Measurements from ENCODE around the gene ELF2. TPM values are rescaled to one million over a fixed set of nuclear protein-coding genes. Genes with fewer than 3 reads are reported as not detected.
"Not testable (repeated sequence)": the region's sequence is repeated elsewhere in the genome, so short reads cannot be mapped to it uniquely, and the experiment has no call there.

ELF2 gene
- total and polyA plus RNA-seq, 8 donors, result 9.0 to 31.6 (median 18.7) TPM

- H3K4me3 ChIP-seq, result peak within 1 kb of the TSS; percentile 40 to 79 (median 66)
- peak; percentile 90 to 95 (median 92) for ATAC-seq
- WGBS, 2 donors, result 0 to 1% methylated on average over 53 to 62 of the region's 62 CpGs
- H3K36me3 ChIP-seq, result no peaks in the 10 kb centered on the region
- H3K9me3 ChIP-seq, result no peaks in the 10 kb centered on the region
- peaks cover 19 to 23% (median 22%) of the 10 kb centered on the region in 3 donors for H3K4me1 ChIP-seq
- DNase-seq, result peak; percentile 91 to 97 (median 94)
- intact Hi-C loops (cut with DNase I), result no loop called here
- TF ChIP-seq CTCF (IDR thresholded peaks at IDR 0.05), result no peak
- peak within 1 kb of the TSS; percentile 89 to 95 (median 92) for H3K27ac ChIP-seq
- no peak for FAIRE-seq
- H3K27me3 ChIP-seq, result no peaks in the 10 kb centered on the region
These were observed 161.6 kb downstream of the ELF2 start, which contains the start of gene NOCT for GRCh38 chr4:139015269-139015947. TSS of gene NOCT (plus strand) at chr4:139015781. CDS start at chr4:139015982, 201 bp downstream.

GRCh38 chr4:139014371-139015268 is 162.4 kb downstream of the ELF2 start:
- WGBS, 2 donors, result 41 to 44% methylated on average over 9 of the region's 9 CpGs
- intact Hi-C loops (cut with DNase I), result no loop called here
- FAIRE-seq, result peak; percentile 29

GRCh38 chr4:139011225-139011950 is 165.6 kb downstream of the ELF2 start:
- no peak overlapping the region for H3K27ac ChIP-seq
- no peak for ATAC-seq
- H3K36me3 ChIP-seq, result no peaks in the 10 kb centered on the region
- no peaks in the 10 kb centered on the region for H3K27me3 ChIP-seq
- H3K4me1 ChIP-seq, result peaks cover 6 to 12% (median 11%) of the 10 kb centered on the region in 3 donors
- no peaks in the 10 kb centered on the region for H3K9me3 ChIP-seq
- no peak overlapping the region for H3K4me3 ChIP-seq
- no peak for FAIRE-seq
- WGBS, 2 donors, result 86% methylated on average over 16 of the region's 16 CpGs
- intact Hi-C loops (cut with DNase I), result no loop called here
- DNase-seq, result no peak
- no peak for TF ChIP-seq CTCF (IDR thresholded peaks at IDR 0.05)

More at GRCh38 chr4:139014371-139015268, 162.4 kb downstream of the ELF2 start:
- H3K4me1 ChIP-seq, result peaks cover 15 to 22% (median 20%) of the 10 kb centered on the region in 3 donors
- DNase-seq (peak in 2 of 6 donors; percentile 17 to 25), ATAC-seq (peak; percentile 10 to 69 (median 43))
- H3K27ac ChIP-seq, result peak overlapping the region; percentile 89 to 95 (median 92)
- H3K27me3 ChIP-seq, result no peaks in the 10 kb centered on the region
- no peaks in the 10 kb centered on the region for H3K9me3 ChIP-seq
- no peaks in the 10 kb centered on the region for H3K36me3 ChIP-seq
- no peak for TF ChIP-seq CTCF (IDR thresholded peaks at IDR 0.05)
- H3K4me3 ChIP-seq, result peak overlapping the region in 3 of 4 donors; percentile 40 to 79 (median 74)

- no peak for FAIRE-seq
- no peak overlapping the region for H3K4me3 ChIP-seq
- H3K27ac ChIP-seq, result no peak overlapping the region
- 13 to 26% methylated on average over 1 of the region's 1 CpG for WGBS, 2 donors
- H3K36me3 ChIP-seq, result no peaks in the 10 kb centered on the region
- H3K9me3 ChIP-seq, result no peaks in the 10 kb centered on the region
- intact Hi-C loops (cut with DNase I), result no loop called here
- TF ChIP-seq CTCF (IDR thresholded peaks at IDR 0.05), result no peak
- DNase-seq, result no peak
- no peak for ATAC-seq
- H3K4me1 ChIP-seq, result peaks cover 6 to 8% (median 8%) of the 10 kb centered on the region in 3 donors
- H3K27me3 ChIP-seq, result no peaks in the 10 kb centered on the region
These were observed 167.3 kb downstream of the ELF2 start for GRCh38 chr4:139009702-139010101.

GRCh38 chr4:139008278-139008677 is 168.7 kb downstream of the ELF2 start:
- H3K27me3 ChIP-seq; FAIRE-seq; H3K4me1 ChIP-seq; H3K4me3 ChIP-seq; intact Hi-C loops (cut with DNase I); DNase-seq; H3K27ac ChIP-seq; ATAC-seq; H3K36me3 ChIP-seq; H3K9me3 ChIP-seq: not testable (repeated sequence)
- 94 to 96% methylated on average over 7 of the region's 7 CpGs for WGBS, 2 donors
